ENCODE results near the gene NFIC. TPM values are rescaled to one million over a fixed set of nuclear protein-coding genes. Genes with fewer than 3 reads are reported as not detected.
"Not testable (repeated sequence)": the region's sequence is repeated elsewhere in the genome, so short reads cannot be mapped to it uniquely, and the experiment has no call there.

NFIC gene
- total and polyA plus RNA-seq, 2 experiments from 2014 or later, result 7.8 to 20.9 TPM

GRCh38 chr19:3328743-3329142, 37.6 kb upstream of the NFIC start:
- no peaks in the 10 kb centered on the region for H3K9me2 ChIP-seq (replicated peaks; ENCODE audit: insufficient read depth)
- TF ChIP-seq EZH2 (IDR thresholded peaks at IDR 0.05; ENCODE audit: borderline replicate concordance) (no peak), EZH2phosphoT487 (IDR thresholded peaks at IDR 0.05; ENCODE audit: low read depth, severe bottlenecking, unreplicated experiment) (no peak), CTCF (IDR thresholded peaks at IDR 0.05; ENCODE audit: poor library complexity) (no peak)
- H3K4me3 ChIP-seq, result no peak overlapping the region
- no peaks in the 10 kb centered on the region for H3K9me3 ChIP-seq (ENCODE audit: low read depth)
- no peaks in the 10 kb centered on the region for H3K4me1 ChIP-seq (ENCODE audit: insufficient read depth)
- no peak for DNase-seq (ENCODE audit: low spot score)
- no peaks in the 10 kb centered on the region for H3K79me2 ChIP-seq
- H4K20me1 ChIP-seq (ENCODE audit: insufficient read depth, poor library complexity, severe bottlenecking), result no peaks in the 10 kb centered on the region
- no peak overlapping the region for H3K4me2 ChIP-seq
- peaks cover 7% of the 10 kb centered on the region for H3K27me3 ChIP-seq
- no peak overlapping the region for H3K27ac ChIP-seq
- 91% methylated on average over 3 of the region's 3 CpGs for WGBS (ENCODE audit: low lambda C conversion rate, missing lambda C conversion rate)
- no peak overlapping the region for H2AFZ ChIP-seq
- no peaks in the 10 kb centered on the region for H3K36me3 ChIP-seq (replicated peaks; ENCODE audit: insufficient read depth, low read depth)

- Histone ChIP-seq H3K79me2 (no peaks in the 10 kb centered on the region), H3K9me3 (ENCODE audit: low read depth) (no peaks in the 10 kb centered on the region), H3K4me3 (no peak overlapping the region), H3K4me1 (ENCODE audit: insufficient read depth) (no peaks in the 10 kb centered on the region), H3K27me3 (peaks cover 7% of the 10 kb centered on the region), H3K36me3 (replicated peaks; ENCODE audit: insufficient read depth, low read depth) (no peaks in the 10 kb centered on the region), H4K20me1 (ENCODE audit: insufficient read depth, poor library complexity, severe bottlenecking) (no peaks in the 10 kb centered on the region), H2AFZ (no peak overlapping the region), H3K27ac (no peak overlapping the region), H3K9me2 (replicated peaks; ENCODE audit: insufficient read depth) (no peaks in the 10 kb centered on the region), H3K4me2 (no peak overlapping the region)
- TF ChIP-seq EZH2 (IDR thresholded peaks at IDR 0.05; ENCODE audit: borderline replicate concordance) (no peak), CTCF (IDR thresholded peaks at IDR 0.05; ENCODE audit: poor library complexity) (no peak), EZH2phosphoT487 (IDR thresholded peaks at IDR 0.05; ENCODE audit: low read depth, severe bottlenecking, unreplicated experiment) (no peak)
- WGBS (ENCODE audit: low lambda C conversion rate, missing lambda C conversion rate), result 90% methylated on average over 9 of the region's 9 CpGs
- no peak for DNase-seq (ENCODE audit: low spot score)
These were observed 36.3 kb upstream of the NFIC start for GRCh38 chr19:3330047-3330446.

- DNase-seq (ENCODE audit: low spot score), result not testable (repeated sequence)
These were observed 34.2 kb upstream of the NFIC start for GRCh38 chr19:3332232-3332631.

GRCh38 chr19:3333020-3333583, 33.3 kb upstream of the NFIC start:
- H3K9me2 ChIP-seq (replicated peaks; ENCODE audit: insufficient read depth), result no peaks in the 10 kb centered on the region
- DNase-seq (ENCODE audit: low spot score), result no peak
- H3K79me2 ChIP-seq, result no peaks in the 10 kb centered on the region
- WGBS (ENCODE audit: low lambda C conversion rate, missing lambda C conversion rate), result 58% methylated on average over 4 of the region's 4 CpGs
- no peaks in the 10 kb centered on the region for H4K20me1 ChIP-seq (ENCODE audit: insufficient read depth, poor library complexity, severe bottlenecking)
- H3K36me3 ChIP-seq (replicated peaks; ENCODE audit: insufficient read depth, low read depth), result no peaks in the 10 kb centered on the region
- no peak for TF ChIP-seq EZH2phosphoT487 (IDR thresholded peaks at IDR 0.05; ENCODE audit: low read depth, severe bottlenecking, unreplicated experiment)
- no peak for TF ChIP-seq CTCF (IDR thresholded peaks at IDR 0.05; ENCODE audit: poor library complexity)
- no peak for TF ChIP-seq EZH2 (IDR thresholded peaks at IDR 0.05; ENCODE audit: borderline replicate concordance)
- H3K4me2 ChIP-seq, result no peak overlapping the region
- H3K4me3 ChIP-seq, result no peak overlapping the region
- no peak overlapping the region for H2AFZ ChIP-seq
- peaks cover 24% of the 10 kb centered on the region for H3K4me1 ChIP-seq (ENCODE audit: insufficient read depth)
- H3K27ac ChIP-seq, result no peak overlapping the region
- H3K9me3 ChIP-seq (ENCODE audit: low read depth), result no peaks in the 10 kb centered on the region
- peaks cover 7% of the 10 kb centered on the region for H3K27me3 ChIP-seq

More at GRCh38 chr19:3332232-3332631, 34.2 kb upstream of the NFIC start:
- not testable (repeated sequence) for H3K36me3 ChIP-seq (replicated peaks; ENCODE audit: insufficient read depth, low read depth); H3K27me3 ChIP-seq; H3K9me3 ChIP-seq (ENCODE audit: low read depth); H3K79me2 ChIP-seq; H4K20me1 ChIP-seq (ENCODE audit: insufficient read depth, poor library complexity, severe bottlenecking); H3K4me2 ChIP-seq; H3K9me2 ChIP-seq (replicated peaks; ENCODE audit: insufficient read depth); H3K27ac ChIP-seq; H3K4me3 ChIP-seq; H2AFZ ChIP-seq
- no CpG with 5 or more reads among the region's 1 CpG for WGBS (ENCODE audit: low lambda C conversion rate, missing lambda C conversion rate)
- H3K4me1 ChIP-seq (ENCODE audit: insufficient read depth), result peaks cover 20% of the 10 kb centered on the region
